NCI-H460 (cell line): ENCODE measurements around the gene FAM151A. TPM values are rescaled to one million over a fixed set of nuclear protein-coding genes. Genes with fewer than 3 reads are reported as not detected.
"Not testable (repeated sequence)": the region's sequence is repeated elsewhere in the genome, so short reads cannot be mapped to it uniquely, and the experiment has no call there.

Source experiments
- DNase-seq: peaks from one replicate; pipeline ENCODE4 v3.0.0-alpha.2; 2016; ENCODE audit warnings: low read depth; ENCODE audit errors: extremely low read depth
- total RNA-seq: library from RNA; depleted of rRNA; stranded (reverse); fragments of >200 nt; shearing (Covaris generic); gene quantifications from 2 replicates; pipeline ENCODE4 v1.2.3, GENCODE V29; 2014

The FAM151A gene
- total RNA-seq, 1 experiment from 2014 or later, result not detected

- DNase-seq, result no peak
These were observed 17.0 kb upstream of the FAM151A start for GRCh38 chr1:54640361-54640760.

GRCh38 chr1:54636461-54637446, 13.4 kb upstream of the FAM151A start:
- DNase-seq, result not testable (repeated sequence)

- DNase-seq, result not testable (repeated sequence)
These were observed 12.5 kb upstream of the FAM151A start for GRCh38 chr1:54635804-54636203.

GRCh38 chr1:54627196-54627595, 3.9 kb upstream of the FAM151A start:
- no peak for DNase-seq

- no peak for DNase-seq
These were observed 1.4 kb upstream of the FAM151A start for GRCh38 chr1:54624466-54625464.

GRCh38 chr1:54619749-54620148, 3.6 kb downstream of the FAM151A start:
- no peak for DNase-seq

- DNase-seq, result no peak
These were observed 7.6 kb downstream of the FAM151A start for GRCh38 chr1:54615531-54616279.

- no peak for DNase-seq
These were observed 8.8 kb downstream of the FAM151A start for GRCh38 chr1:54614563-54614962.

- DNase-seq, result no peak
These were observed 9.3 kb downstream of the FAM151A start for GRCh38 chr1:54614024-54614423.

GRCh38 chr1:54611621-54612020, 11.7 kb downstream of the FAM151A start:
- DNase-seq, result no peak

- DNase-seq, result no peak
These were observed 12.4 kb downstream of the FAM151A start for GRCh38 chr1:54610601-54611580.

GRCh38 chr1:54610048-54610447, 13.3 kb downstream of the FAM151A start:
- DNase-seq, result no peak

GRCh38 chr1:54609301-54609921, 13.9 kb downstream of the FAM151A start:
- no peak for DNase-seq

GRCh38 chr1:54608566-54609230, 14.6 kb downstream of the FAM151A start:
- no peak for DNase-seq

GRCh38 chr1:54607821-54608565, 15.3 kb downstream of the FAM151A start:
- DNase-seq, result no peak

GRCh38 chr1:54606990-54607325, 16.4 kb downstream of the FAM151A start:
- no peak for DNase-seq
